ENCODE measurements around the gene CASZ1. TPM values are rescaled to one million over a fixed set of nuclear protein-coding genes. Genes with fewer than 3 reads are reported as not detected.

The CASZ1 gene
- total and polyA plus RNA-seq, 2 donors (not counting 3 experiments of a cell fraction or from before 2014, with no cell fraction given) = 1.5 to 5.2 TPM

DNA sequence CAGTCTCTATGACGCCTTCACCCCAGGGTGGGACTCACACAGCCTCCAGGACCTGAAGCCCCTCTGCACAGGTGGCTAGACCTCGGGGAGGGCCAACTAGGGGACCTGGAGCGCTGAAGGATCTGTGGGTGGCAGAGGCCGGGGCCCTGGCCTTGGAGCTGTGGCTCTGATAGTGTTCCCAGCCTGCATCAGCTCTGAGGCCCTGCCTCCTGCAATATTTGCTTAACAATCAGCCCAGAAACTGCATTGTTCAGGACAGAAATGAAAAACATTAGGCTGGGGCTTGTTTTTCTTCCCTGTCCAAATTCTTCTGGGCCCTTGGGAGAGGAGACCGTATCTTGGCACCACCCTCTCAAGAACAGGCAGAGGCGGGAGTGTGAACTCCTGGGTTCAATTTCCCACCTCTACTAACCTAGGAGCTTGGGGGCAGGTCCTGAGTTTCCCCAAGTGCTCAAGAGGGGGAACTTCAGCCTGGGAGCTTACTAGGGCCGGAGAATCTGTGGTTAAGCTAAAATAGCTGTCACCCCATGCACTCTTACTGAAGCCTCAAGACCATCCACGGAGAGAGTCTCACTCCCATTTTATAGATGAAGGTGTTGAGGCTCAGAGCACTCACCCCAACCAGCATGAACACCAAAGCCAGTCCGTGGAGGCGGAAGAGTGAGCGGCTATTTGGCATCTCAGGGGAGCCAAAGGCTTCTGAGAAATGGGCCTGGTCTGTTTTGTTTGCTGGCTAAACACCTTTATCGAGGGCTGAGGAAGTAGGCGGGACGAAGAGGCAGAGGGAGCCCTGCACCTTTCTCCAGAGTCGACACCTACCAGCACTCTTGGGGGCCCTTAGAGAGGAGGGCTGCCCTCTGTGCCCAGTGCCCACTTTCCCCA, 18.8 kb upstream of the CASZ1 start:
- H2AFZ ChIP-seq (ENCODE audit: low read depth, low read length) = no peak overlapping the region
- H3K9ac ChIP-seq (replicated peaks; ENCODE audit: extremely low read depth, insufficient read depth, low read length) = no peak overlapping the region

More for the DNA sequence above, 18.8 kb upstream of the CASZ1 start:
- no peak for TF ChIP-seq GATA2 (IDR thresholded peaks at IDR 0.05; ENCODE audit: insufficient read depth, insufficient read length, low read depth, low read length)
- TF ChIP-seq EZH2 (IDR thresholded peaks at IDR 0.05; ENCODE audit: borderline replicate concordance, low read depth, low read length, severe bottlenecking) = no peak
- no peak for TF ChIP-seq POLR2AphosphoS5 (IDR thresholded peaks at IDR 0.05; ENCODE audit: insufficient read depth, low read depth, low read length)
- TF ChIP-seq FOS (IDR thresholded peaks at IDR 0.05; ENCODE audit: borderline replicate concordance, insufficient read depth, low read length) = no peak
- TF ChIP-seq MYC (IDR thresholded peaks at IDR 0.05; ENCODE audit: low read depth, low read length) = no peak
- no peak for TF ChIP-seq MAX (IDR thresholded peaks at IDR 0.05; ENCODE audit: insufficient read depth, insufficient read length)
- TF ChIP-seq POLR2A (IDR thresholded peaks at IDR 0.05; ENCODE audit: low read depth, low read length) = no peak
- TF ChIP-seq JUN (IDR thresholded peaks at IDR 0.05; ENCODE audit: borderline replicate concordance, insufficient read depth, insufficient read length, low read depth) = no peak
- TF ChIP-seq CTCF (IDR thresholded peaks at IDR 0.05; ENCODE audit: extremely low read depth in 1 of 2, insufficient read depth in 1 of 2, low read depth in 1 of 2, low read length in 2 of 2) = no peak
- Histone ChIP-seq H3K9me3 (replicated peaks; ENCODE audit: control insufficient read depth, insufficient read depth, low read length) (no peaks in the 10 kb centered on the region), H3K4me2 (ENCODE audit: insufficient read depth, low read length) (no peak overlapping the region), H3K4me3 (replicated peaks in 1 of 3; ENCODE audit: insufficient read depth in 1 of 3, low read depth in 1 of 3, low read length in 3 of 3) (no peak overlapping the region), H3K4me1 (ENCODE audit: control insufficient read depth, extremely low read depth, insufficient read depth, low read length) (no peaks in the 10 kb centered on the region), H3K27ac (ENCODE audit: insufficient read depth, low read depth, low read length) (no peak overlapping the region), H3K79me2 (ENCODE audit: control insufficient read depth, insufficient read depth, low read length) (no peaks in the 10 kb centered on the region), H3K36me3 (ENCODE audit: control insufficient read depth in 2 of 2, extremely low read depth in 1 of 2, insufficient read depth in 2 of 2, low read length in 2 of 2) (no peaks in the 10 kb centered on the region), H3K27me3 (ENCODE audit: control insufficient read depth in 2 of 2, insufficient read depth in 2 of 2, low read length in 2 of 2) (peaks cover 0 to 4% of the 10 kb centered on the region in 2 experiments), H4K20me1 (replicated peaks; ENCODE audit: control insufficient read depth, extremely low read depth, insufficient read depth, low read length) (no peaks in the 10 kb centered on the region), H3K9me1 (replicated peaks; ENCODE audit: control insufficient read depth, extremely low read depth, insufficient read depth, low read length) (no peaks in the 10 kb centered on the region)
- ChIA-PET POLR2A (no interaction called here), CTCF (no interaction called here)
- FAIRE-seq (no peak), DNase-seq (ENCODE audit: low read depth, low spot score) (no peak)
- BruUV-seq (replicated peaks) = no TSS peak
- dilution Hi-C loops (cut with MboI; ENCODE audit: extremely low pct_ligation_motif_present, low sequenced_read_pairs) (no loop called here), intact Hi-C loops (cut with micrococcal nuclease) (no loop called here)
